HG02973 (cell line): ENCODE data around the gene ABHD12.
"Not testable (repeated sequence)": the region's sequence is repeated elsewhere in the genome, so short reads cannot be mapped to it uniquely, and the experiment has no call there.

Experiments used
- ATAC-seq: cut with Tn5 transposase; IDR thresholded peaks from one replicate; pipeline ENCODE4 v1.9.1; 2021; ENCODE audit warnings: moderate library complexity; ENCODE audit not compliant: unreplicated experiment

Gene ABHD12

GRCh38 chr20:25278636-25279361 is 111.8 kb downstream of the ABHD12 start:
- ATAC-seq: no peak

DNA sequence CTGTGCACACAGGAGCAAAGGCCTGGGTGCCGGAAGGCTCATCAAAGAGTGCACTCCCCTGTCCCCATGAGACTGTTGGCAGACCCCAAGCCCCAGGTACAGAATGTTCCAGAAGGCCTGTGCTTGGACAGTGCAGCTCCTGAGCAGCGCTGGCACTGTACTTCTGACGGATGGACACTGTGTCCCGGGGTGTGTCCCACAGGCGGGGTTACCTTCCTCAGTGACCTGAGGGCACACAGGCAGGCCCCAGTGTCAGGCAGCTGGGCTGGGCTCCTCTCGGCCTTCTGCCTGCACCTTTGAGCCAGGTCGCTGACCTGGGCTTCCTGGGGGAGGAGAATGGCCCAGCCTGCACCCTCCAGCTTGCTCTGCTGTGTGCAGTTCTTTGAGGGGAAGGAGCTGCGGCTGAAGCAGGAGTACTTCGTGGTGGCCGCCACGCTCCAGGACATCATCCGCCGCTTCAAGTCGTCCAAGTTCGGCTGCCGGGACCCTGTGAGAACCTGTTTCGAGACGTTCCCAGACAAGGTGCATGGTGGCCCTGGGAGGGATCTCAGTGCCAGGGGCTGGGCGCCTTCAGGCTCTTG is 112.6 kb downstream of the ABHD12 start:
- no peak for ATAC-seq

DNA sequence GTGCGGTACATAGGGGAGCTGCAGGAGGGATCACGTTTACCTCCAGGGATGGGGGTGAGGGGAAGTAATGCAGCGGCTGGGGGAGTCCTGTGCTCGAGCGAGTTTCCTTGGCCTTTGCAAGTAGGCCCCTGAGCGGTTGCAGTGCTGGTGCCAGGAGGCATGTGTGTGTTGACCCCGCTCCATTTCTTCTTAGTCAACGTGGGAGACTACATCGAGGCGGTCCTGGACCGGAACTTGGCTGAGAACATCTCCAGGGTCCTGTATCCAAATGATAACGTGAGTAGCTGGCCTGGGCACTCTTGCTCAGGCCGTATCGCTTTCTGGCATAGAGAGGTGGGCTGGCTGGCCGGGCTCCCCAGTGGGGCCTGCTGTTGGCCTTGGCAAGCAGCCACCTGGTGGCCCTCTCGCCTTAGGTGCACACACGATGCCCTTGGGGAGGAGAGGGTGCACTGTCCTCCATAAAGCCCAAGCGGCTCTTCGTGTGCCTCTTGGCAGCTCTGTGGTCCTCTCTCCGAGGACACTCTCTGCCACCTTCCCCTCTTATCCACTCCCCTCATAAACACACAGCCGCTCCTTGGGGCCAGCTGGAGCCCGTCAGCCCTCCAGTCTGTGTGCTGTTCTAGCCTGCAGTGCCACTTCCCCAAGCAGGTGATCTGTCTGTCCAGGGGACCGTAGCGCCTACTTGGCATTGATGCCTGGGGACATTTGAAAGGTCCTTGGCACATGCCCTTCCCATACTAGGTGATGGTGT is 113.4 kb downstream of the ABHD12 start:
- no peak for ATAC-seq

- ATAC-seq: no peak
Measured at GRCh38 chr20:25276533-25277050, 114.0 kb downstream of the ABHD12 start.

DNA sequence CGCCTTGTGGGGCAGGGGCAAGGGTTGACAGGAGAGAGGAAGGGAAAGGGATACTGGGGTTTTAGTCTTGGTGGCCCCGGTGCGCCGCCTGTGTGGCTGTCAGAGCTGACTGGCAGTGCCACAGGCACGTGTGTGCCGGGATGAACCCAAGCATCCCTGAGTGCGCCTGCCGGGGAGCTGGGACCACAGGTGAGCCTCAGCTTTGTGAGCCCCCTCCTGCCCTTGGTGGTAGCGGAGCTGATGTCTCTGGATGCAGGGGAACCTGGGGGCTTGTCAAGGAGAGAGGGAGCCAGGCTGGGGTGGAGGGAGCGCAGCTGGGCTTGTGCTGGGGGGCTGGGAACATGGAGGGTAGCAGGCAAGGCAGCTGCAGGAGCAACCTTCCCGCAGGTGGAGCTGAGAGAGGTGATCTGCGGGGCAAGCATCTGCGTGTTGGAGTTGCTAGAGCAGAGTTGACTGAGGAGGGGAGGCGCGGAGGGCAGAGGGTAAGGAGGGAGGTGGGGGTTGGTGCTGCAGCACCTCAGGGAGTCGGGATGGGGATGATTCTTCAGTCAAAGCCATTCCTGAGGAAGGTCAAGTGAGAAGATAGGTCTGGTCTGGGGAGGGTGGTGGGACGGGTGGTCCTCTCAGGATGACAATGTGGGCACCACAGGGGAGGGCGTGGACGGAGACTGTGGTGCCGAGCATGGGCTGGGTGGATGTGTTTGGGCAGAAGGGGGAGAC is 114.7 kb downstream of the ABHD12 start:
- ATAC-seq: no peak

GRCh38 chr20:25274891-25275812 is 115.5 kb downstream of the ABHD12 start:
- no peak for ATAC-seq

DNA sequence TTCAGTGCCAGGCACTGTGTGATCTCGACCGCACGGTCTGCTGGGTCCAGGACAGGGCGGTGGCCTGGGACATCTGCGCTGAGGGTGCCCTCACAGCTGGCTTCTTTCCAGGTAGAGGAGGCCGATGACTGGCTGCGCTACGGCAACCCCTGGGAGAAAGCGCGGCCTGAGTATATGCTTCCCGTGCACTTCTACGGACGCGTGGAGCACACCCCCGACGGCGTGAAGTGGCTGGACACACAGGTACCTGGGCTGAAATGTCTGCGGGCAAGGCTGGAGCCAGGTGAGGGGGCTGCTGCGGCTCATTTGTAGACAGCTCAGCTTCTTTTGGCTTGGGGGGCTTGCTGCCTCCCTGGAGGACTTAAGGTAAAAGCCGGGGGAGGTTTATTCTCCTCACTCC is 116.2 kb downstream of the ABHD12 start:
- no peak for ATAC-seq

GRCh38 chr20:25273541-25274358 is 116.9 kb downstream of the ABHD12 start:
- ATAC-seq: no peak

DNA sequence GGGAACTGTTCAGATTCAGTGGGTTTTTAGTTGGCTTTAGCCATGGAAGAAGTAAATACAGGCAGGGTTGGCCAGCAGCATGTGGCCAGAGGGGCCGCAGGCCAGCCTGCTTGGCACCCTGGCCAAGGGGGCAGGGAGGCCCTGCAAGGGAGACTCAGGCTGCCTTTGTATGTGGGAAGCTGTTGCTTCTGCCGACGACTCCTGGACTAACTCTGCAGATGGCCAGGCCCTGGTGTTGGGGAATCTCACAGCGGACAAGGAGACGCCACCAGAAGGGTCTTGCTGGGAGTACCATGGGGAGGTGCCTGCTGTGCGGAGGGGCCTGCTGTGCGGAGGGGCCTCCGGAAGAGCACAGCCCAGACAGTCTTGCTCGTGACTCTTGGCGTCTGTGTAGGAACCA is 117.6 kb downstream of the ABHD12 start:
- ATAC-seq: no peak

- ATAC-seq: no peak
Measured at GRCh38 chr20:25272223-25273000, 118.2 kb downstream of the ABHD12 start.

DNA sequence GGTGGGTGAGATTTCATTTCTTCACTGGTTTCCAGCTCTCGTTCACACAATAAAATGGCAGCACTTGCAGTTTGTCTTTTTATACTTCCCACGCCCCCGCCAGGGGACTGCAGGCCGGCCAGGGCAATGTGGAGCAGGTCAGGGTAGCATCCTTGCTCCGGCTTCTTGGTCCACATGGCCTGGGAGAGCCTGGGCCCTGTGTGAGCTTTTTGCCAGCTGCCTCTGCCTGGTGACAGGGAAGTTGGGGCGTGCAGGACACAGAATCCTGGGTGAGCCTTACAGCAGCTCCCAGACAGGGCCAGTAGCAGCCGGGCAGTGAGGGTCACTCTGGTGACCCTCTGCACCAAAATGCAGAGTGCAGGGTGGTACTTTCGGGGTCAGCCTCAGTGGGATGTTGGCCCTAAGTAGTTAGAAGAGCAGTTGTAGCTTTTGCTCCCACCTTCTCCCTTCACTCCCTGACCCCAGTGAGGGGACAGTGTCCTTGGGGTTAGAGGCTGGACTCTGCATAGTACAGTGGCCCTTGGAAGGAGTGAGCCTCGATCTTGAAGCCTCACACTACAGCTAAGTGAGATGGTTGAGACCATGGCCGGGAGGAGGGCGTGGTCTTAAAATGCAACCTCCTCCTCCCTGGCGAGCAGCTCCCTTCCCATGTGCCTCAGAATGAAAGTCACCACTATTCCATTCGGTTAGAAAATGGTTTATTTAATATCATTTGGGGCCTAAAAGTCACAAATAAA is 119.0 kb downstream of the ABHD12 start:
- ATAC-seq: no peak

GRCh38 chr20:25270829-25271251 is 119.8 kb downstream of the ABHD12 start:
- no peak for ATAC-seq

DNA sequence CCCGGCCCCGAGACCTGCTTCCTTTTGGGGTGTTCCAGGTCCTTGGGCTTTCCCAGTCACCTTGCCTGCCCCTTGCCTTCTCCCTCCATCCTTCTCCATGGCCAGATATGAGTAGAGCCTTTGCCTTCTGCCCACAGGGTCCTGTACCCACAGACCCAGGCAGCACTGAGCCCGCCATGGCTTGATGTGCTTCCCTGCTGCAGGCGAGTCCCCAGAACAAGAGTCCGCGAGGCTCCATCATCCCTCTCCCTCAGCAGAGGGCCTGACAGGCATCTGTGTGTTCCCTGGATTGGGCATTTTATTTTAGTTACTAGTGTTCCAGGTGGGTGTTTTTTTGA is 120.8 kb downstream of the ABHD12 start:
- no peak for ATAC-seq

GRCh38 chr20:25269057-25269832 is 121.4 kb downstream of the ABHD12 start:
- no peak for ATAC-seq

DNA sequence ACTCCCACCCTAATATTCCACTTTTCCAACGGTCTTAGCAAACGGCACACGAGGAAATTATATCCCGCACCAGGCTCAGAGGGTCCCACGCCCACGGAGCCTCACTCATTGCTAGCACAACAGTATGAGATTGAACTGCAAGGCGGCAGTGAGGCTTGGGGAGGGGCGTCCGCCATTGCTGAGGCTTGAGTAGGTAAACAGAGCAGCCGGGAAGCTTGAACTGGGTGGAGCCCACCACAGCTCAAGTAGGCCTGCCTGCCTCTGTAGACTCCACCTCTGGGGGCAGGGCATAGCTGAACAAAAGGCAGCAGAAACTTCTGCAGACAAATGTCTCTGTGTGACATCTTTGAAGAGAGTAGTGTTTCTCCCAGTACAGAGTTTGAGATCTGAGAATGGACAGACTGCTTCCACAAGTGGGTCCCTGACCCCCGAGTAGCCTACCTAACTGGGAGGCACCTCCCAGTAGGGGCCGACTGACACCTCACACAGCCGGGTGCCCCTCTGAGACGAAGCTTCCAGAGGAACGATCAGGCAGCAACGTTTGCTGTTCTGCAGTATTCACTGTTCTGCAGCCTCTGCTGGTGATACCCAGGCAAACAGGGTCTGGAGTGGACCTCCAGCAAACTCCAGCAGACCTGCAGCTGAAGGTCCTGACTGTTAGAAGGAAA is 129.7 kb downstream of the ABHD12 start:
- ATAC-seq: not testable (repeated sequence)

DNA sequence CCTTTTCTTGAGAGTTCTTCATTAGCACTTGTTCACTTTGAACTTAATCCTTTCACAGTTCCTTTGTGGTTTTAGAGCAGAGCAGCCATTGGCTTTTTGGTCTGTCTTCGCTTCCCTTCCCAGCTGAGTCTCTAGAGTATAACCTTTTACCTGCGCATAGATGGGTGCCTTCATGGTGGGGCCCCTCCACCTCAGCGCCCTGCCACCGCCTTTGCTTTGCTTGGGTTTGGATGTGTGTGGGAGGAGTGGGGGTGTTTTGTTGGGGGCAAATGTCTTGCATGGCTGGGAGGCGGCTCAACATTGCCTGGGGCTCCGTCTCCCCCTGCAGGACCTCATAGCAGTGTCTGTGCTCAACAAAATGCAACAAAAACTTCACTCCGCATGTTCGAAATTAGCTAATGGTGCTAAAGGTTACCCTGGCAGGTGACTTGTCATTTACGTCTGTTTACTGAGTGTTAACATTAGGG is 130.8 kb downstream of the ABHD12 start:
- no peak for ATAC-seq

- ATAC-seq: no peak
Measured at GRCh38 chr20:25259358-25259757, 131.3 kb downstream of the ABHD12 start.
